Measurements from ENCODE around the gene RGS17.

RGS17 gene

GRCh38 chr6:153084393-153084792 lies 46.7 kb downstream of the RGS17 start:
- DNase-seq (ENCODE audit: low spot score): no peak

GRCh38 chr6:153083869-153084268 lies 47.2 kb downstream of the RGS17 start:
- no peak for DNase-seq (ENCODE audit: low spot score)

- DNase-seq (ENCODE audit: low spot score): no peak
Measured at GRCh38 chr6:153081914-153082313, 49.2 kb downstream of the RGS17 start.

- DNase-seq (ENCODE audit: low spot score): no peak
Measured at GRCh38 chr6:153076431-153076830, 54.7 kb downstream of the RGS17 start.

GRCh38 chr6:153074761-153075160 lies 56.3 kb downstream of the RGS17 start:
- DNase-seq (ENCODE audit: low spot score): no peak

GRCh38 chr6:153073841-153074240 lies 57.2 kb downstream of the RGS17 start:
- DNase-seq (ENCODE audit: low spot score): no peak

GRCh38 chr6:153070756-153071155 lies 60.3 kb downstream of the RGS17 start:
- no peak for DNase-seq (ENCODE audit: low spot score)

GRCh38 chr6:153069897-153070296 lies 61.2 kb downstream of the RGS17 start:
- DNase-seq (ENCODE audit: low spot score): no peak

GRCh38 chr6:153065222-153065621 lies 65.9 kb downstream of the RGS17 start:
- no peak for DNase-seq (ENCODE audit: low spot score)

GRCh38 chr6:153063936-153064335 lies 67.1 kb downstream of the RGS17 start:
- no peak for DNase-seq (ENCODE audit: low spot score)

GRCh38 chr6:153062516-153062915 lies 68.6 kb downstream of the RGS17 start:
- DNase-seq (ENCODE audit: low spot score): no peak

GRCh38 chr6:153059757-153060156 lies 71.3 kb downstream of the RGS17 start:
- no peak for DNase-seq (ENCODE audit: low spot score)

- no peak for DNase-seq (ENCODE audit: low spot score)
Measured at GRCh38 chr6:153059311-153059710, 71.8 kb downstream of the RGS17 start.

GRCh38 chr6:153058909-153059308 lies 72.2 kb downstream of the RGS17 start:
- DNase-seq (ENCODE audit: low spot score): no peak

GRCh38 chr6:153058291-153058690 lies 72.8 kb downstream of the RGS17 start:
- DNase-seq (ENCODE audit: low spot score): no peak

GRCh38 chr6:153056308-153056707 lies 74.8 kb downstream of the RGS17 start:
- no peak for DNase-seq (ENCODE audit: low spot score)

GRCh38 chr6:153051801-153052200 lies 79.3 kb downstream of the RGS17 start:
- DNase-seq (ENCODE audit: low spot score): no peak

GRCh38 chr6:153048631-153049030 lies 82.5 kb downstream of the RGS17 start:
- DNase-seq (ENCODE audit: low spot score): no peak

- no peak for DNase-seq (ENCODE audit: low spot score)
Measured at GRCh38 chr6:153047386-153047785, 83.7 kb downstream of the RGS17 start.

GRCh38 chr6:153045271-153045670 lies 85.8 kb downstream of the RGS17 start:
- DNase-seq (ENCODE audit: low spot score): no peak

GRCh38 chr6:153044295-153044694 lies 86.8 kb downstream of the RGS17 start:
- DNase-seq (ENCODE audit: low spot score): no peak

GRCh38 chr6:153043719-153044118 lies 87.4 kb downstream of the RGS17 start:
- DNase-seq (ENCODE audit: low spot score): no peak

- no peak for DNase-seq (ENCODE audit: low spot score)
Measured at GRCh38 chr6:153038378-153039057, 92.6 kb downstream of the RGS17 start.

GRCh38 chr6:153034139-153034538 lies 96.9 kb downstream of the RGS17 start:
- no peak for DNase-seq (ENCODE audit: low spot score)
